Adrenal gland (tissue), 12 donors: Measurements from ENCODE around the gene PBX2. TPM values are rescaled to one million over a fixed set of nuclear protein-coding genes. Genes with fewer than 3 reads are reported as not detected.
"Not testable (repeated sequence)": the region's sequence is repeated elsewhere in the genome, so short reads cannot be mapped to it uniquely, and the experiment has no call there.

ENCODE experiments used
- DNase-seq, 7 donors: peaks; one replicate each; pipeline ENCODE4 v3.0.0-alpha.2; 2019 to 2020
- H3K27ac ChIP-seq, 5 donors: fragments of 200-600 bp; sonication (generic) in 4 of 5; 1 replicate in 3 of 5; 2 replicates in 2 of 5; pipeline versions ENCODE4 v1.5.1 to v1.8.0; 2016 to 2020; ENCODE audit warnings: mild to moderate bottlenecking in 1 of 5
- H3K27me3 ChIP-seq: fragments of 200-600 bp; 2 replicates; pipeline ENCODE4 v1.8.0; 2021
- H3K36me3 ChIP-seq, 2 donors: fragments of 200-600 bp; replicated peaks in 1 of 2; 1 replicate in 1 of 2; 2 replicates in 1 of 2; pipeline versions ENCODE4 v1.5.1 to v1.8.0; 2018 to 2022
- H3K4me1 ChIP-seq, 2 donors: fragments of 200-600 bp; replicated peaks in 1 of 2; 1 replicate in 1 of 2; 2 replicates in 1 of 2; pipeline versions ENCODE4 v1.5.1 to v1.8.0; 2018 to 2021
- H3K4me3 ChIP-seq, 4 donors: fragments of 200-600 bp; sonication (generic) in 3 of 4; one replicate each; pipeline ENCODE4 v1.5.1; 2016 to 2018
- H3K9me3 ChIP-seq, 3 donors: fragments of 200-600 bp; sonication (generic) in 1 of 3; replicated peaks in 1 of 3; 1 replicate in 2 of 3; 2 replicates in 1 of 3; pipeline versions ENCODE4 v1.5.1 to v1.8.0; 2016 to 2021
- POLR2A ChIP-seq, 2 donors: fragments of 450-650 bp; IDR thresholded peaks; one replicate each; pipeline ENCODE4 v1.6.1; 2017; ENCODE audit warnings: antibody characterized with exemption in 2 of 2, mild to moderate bottlenecking in 2 of 2, moderate library complexity in 1 of 2
- WGBS, 4 donors: extraction: QIAGEN DNeasy Blood & Tissue Kit in 2 of 4; methylation state at CpG; one replicate each; pipeline versions ENCODE4 v1.1.5 to v1.1.7; 2013 to 2017; 5-methylcytosine and 5-hydroxymethylcytosine counted together
- intact Hi-C, 2 donors: fragments of 100-400 bp; cut with DNase I; formaldehyde crosslinking; loops; one replicate each; pipeline versions ENCODE4 v1.14.1 to v1.15.0; 2022 to 2023
- polyA plus RNA-seq, 3 donors: library from polyadenylated mRNA; stranded (reverse); fragments of 200-250 nt in 2 of 3; fragments of 350-450 nt in 1 of 3; fragmentation: Illumina TruSeq in 1 of 3; extraction: RNeasy Lipid Tissue Mini Kit (QIAGEN cat#74804) in 1 of 3; gene quantifications; one replicate each; pipeline ENCODE4 v1.2.3, GENCODE V29; 2013 to 2014
- total RNA-seq, 9 donors: library from RNA; depleted of rRNA in 4 of 9; stranded (reverse); fragments of >200 nt in 4 of 9; fragments of 120-200 nt in 1 of 9; fragmentation: NEBNext Ultra II Directional in 1 of 9; extraction: Animal tissue kit (Norgen Biotek cat#: 25700) in 1 of 9; gene quantifications; one replicate each; pipeline versions ENCODE4 v1.1.0 to v1.2.4, GENCODE V29; 2013 to 2023
- TF ChIP-seq, protein P1 (sequence below), 6 experiments: fragments of 450-650 bp in 4 of 6; fragments of 200-600 bp in 2 of 6; sonication (generic) in 1 of 6; IDR thresholded peaks; 1 replicate in 5 of 6; 2 replicates in 1 of 6; pipeline versions ENCODE4 v1.5.1 to v1.8.0; 2016 to 2021; ENCODE audit warnings: antibody characterized with exemption in 6 of 6, mild to moderate bottlenecking in 2 of 6, moderate library complexity in 1 of 6
- donor health status: healthy with polysubstance abuse.
- donor health status: Bipolar disorder and iron deficiency.
- donor health status: DM: yes; HTN: yes; CAD: no.
- donor health status: DM: no; HTN: no; CAD: no.
- donor health status: DM: no; HTN: no; CAD: no.
- donor health status: DM: yes; HTN: yes; CAD: no.

The PBX2 gene
- total and polyA plus RNA-seq, 12 donors: 34.4 to 211 (median 61.3) TPM

DNA sequence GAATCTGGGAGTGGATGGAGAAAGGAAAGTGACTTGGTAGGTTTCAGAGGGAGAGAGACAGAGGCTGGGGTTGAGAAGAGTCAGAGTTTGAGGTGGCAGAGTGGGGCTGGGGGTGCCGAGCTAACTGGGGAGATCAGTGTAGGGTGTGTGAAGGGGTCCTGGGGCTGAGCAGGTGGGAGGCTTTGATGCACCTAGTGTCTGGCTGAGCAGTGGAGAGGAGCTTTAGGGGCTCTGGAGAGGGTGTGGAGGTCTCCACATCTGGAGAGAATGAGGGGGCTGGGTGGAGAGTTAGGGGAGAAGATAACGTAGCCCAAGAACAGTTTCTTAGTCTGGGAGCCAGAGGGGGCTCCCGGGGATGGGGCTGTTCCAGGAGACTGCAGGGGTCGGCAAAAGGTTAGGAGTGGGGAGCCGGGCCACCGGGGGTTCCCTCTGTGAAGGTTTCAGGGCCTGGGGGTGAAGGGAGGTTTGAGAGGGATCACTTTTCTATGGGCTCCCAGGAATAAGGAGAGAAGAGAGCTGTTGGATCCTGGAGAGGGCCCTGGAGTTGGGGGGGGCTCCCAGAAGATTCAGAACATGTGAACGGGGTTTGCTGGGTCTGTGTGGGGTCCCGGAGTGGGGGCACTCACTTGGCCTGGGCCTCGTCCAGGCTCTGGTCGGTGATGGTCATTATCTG, 797 bp downstream of the PBX2 start:
- Histone ChIP-seq H3K27ac (peak overlapping the region; percentile 87 to 96 (median 89)), H3K27me3 (no peaks in the 10 kb centered on the region), H3K4me1 (peaks cover 16 to 46% of the 10 kb centered on the region in 2 donors), H3K4me3 (peak overlapping the region; percentile 25 to 82 (median 72)), H3K36me3 (peaks cover 0 to 23% of the 10 kb centered on the region in 2 donors), H3K9me3 (no peaks in the 10 kb centered on the region)
- 1% methylated on average over 6 to 10 of the region's 10 CpGs for WGBS, 4 donors
- intact Hi-C loops: no loop called here
- DNase-seq: no peak
- TF ChIP-seq POLR2A (IDR thresholded peaks at IDR 0.05): no peak
- TF ChIP-seq, protein P1, sequence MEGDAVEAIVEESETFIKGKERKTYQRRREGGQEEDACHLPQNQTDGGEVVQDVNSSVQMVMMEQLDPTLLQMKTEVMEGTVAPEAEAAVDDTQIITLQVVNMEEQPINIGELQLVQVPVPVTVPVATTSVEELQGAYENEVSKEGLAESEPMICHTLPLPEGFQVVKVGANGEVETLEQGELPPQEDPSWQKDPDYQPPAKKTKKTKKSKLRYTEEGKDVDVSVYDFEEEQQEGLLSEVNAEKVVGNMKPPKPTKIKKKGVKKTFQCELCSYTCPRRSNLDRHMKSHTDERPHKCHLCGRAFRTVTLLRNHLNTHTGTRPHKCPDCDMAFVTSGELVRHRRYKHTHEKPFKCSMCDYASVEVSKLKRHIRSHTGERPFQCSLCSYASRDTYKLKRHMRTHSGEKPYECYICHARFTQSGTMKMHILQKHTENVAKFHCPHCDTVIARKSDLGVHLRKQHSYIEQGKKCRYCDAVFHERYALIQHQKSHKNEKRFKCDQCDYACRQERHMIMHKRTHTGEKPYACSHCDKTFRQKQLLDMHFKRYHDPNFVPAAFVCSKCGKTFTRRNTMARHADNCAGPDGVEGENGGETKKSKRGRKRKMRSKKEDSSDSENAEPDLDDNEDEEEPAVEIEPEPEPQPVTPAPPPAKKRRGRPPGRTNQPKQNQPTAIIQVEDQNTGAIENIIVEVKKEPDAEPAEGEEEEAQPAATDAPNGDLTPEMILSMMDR (IDR thresholded peaks at IDR 0.05): no peak

DNA sequence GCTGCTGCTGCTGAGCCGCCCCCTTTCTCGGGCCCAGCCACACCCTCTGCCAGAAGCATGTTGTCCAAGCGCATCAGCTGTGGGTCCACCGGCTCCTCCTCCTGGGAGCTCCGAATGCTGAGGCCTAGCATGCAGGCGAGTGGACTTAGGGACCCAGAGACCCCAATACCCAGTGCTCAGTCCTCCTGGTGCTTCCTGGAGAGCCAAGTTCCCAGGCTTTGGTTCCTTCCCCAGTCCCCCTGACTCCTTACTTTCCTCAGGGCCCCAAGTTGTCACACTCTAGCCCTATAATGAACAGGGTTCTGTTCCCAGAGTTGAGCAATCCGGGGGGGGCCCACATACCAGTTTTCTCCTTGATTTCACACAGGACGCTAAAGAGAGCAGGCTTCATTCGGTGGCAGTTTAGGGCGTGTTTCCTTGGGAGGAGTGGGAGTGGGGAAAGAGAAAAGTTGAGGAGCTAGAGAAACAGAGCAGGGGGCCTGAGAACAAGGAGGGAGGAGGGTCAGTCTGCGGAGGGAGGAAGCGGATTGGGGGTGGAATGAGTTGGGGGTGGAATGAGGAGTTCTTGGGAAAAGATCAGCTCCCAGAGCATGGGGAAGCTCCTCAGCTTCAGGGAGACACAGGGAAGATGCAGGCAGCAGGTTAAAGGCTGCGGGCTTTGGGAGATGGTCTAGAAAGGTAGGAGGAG, 1.5 kb downstream of the PBX2 start:
- WGBS, 4 donors: 14 to 32% (median 20%) methylated on average over 7 to 13 of the region's 13 CpGs
- no peaks in the 10 kb centered on the region for H3K9me3 ChIP-seq
- no peaks in the 10 kb centered on the region for H3K27me3 ChIP-seq
- TF ChIP-seq POLR2A (IDR thresholded peaks at IDR 0.05): no peak
- TF ChIP-seq, protein P1 (IDR thresholded peaks at IDR 0.05): no peak
- DNase-seq: no peak
- intact Hi-C loops: no loop called here
- peaks cover 16 to 42% of the 10 kb centered on the region in 2 donors for H3K4me1 ChIP-seq
- peak overlapping the region in 3 of 4 donors; percentile 65 to 82 (median 78) for H3K4me3 ChIP-seq
- peak overlapping the region; percentile 87 to 96 (median 89) for H3K27ac ChIP-seq
- H3K36me3 ChIP-seq: peaks cover 0 to 24% of the 10 kb centered on the region in 2 donors

DNA sequence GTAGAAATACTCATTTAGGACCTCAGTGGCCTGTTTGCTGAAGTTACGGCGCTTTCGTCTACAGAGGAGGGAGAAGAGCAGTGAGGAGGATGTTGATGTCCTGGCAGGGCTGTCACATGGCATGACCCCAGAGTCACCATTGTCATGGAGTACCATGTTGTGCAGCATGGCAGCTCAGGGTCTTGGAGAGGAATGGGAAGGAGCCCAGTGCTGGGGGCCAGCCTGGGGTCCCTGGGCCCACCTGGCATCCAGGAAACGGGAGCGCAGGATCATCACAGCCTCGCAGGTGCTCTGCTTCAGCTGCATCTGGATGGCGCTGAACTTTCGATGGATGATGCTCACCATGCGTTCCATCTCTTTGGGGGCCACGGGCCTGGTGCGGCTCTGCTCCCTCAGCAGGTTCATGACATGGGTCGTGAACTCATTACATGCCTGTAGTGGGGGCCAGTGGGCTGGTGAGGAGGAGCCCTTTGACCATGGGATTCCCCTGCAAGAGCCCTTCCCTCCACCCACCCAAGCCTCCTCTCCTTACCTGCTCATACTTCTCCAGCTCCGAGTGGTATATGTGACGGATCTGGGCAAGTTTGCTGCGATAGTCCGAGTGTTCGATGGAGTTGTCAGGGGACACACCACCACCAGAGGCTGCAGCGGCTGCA, 2.1 kb downstream of the PBX2 start:
- H3K27ac ChIP-seq: peak overlapping the region in 3 of 5 donors; percentile 88 to 96 (median 94)
- WGBS, 4 donors: 72 to 81% (median 79%) methylated on average over 14 to 18 of the region's 18 CpGs
- H3K9me3 ChIP-seq, H3K27me3 ChIP-seq, intact Hi-C loops: not testable (repeated sequence)
- peaks cover 0 to 30% of the 10 kb centered on the region in 2 donors for H3K36me3 ChIP-seq
- peak in 1 of 7 donors; percentile 19 for DNase-seq
- peaks cover 16 to 39% of the 10 kb centered on the region in 2 donors for H3K4me1 ChIP-seq
- H3K4me3 ChIP-seq: peak overlapping the region in 1 of 4 donors; percentile 82

DNA sequence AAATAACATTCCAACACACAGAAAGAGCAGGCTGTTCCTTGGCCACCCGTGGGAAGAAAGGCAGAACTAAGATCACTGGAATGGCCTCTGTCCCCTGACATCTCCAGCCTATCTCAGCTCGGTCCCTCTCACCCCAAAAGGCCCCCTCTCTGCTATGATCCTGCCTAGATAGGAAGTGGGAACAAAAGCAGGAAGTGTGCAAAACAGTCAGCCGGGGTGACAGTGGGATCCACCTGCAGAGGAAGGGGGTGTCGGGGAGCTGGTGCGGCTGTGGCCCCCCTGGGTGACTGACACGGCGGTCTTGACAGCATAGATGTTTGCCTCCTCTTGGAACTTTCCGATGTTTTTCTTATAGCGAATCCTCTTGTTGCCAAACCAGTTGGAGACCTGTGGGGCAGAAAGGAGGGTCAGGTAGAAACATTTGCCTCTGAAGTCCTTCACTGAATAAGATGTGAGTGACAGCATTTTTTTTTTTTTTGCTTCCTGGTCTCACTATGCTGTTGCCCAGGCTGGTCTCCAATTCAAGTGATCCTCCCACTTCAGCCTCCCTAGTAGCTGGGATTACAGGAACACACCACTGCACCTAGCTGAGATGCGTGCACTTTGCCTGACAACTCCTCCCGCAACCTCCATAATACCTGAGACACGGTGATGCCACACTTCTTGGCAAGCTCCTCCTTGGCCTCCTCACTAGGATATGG, 2.8 kb downstream of the PBX2 start:
- Histone ChIP-seq H3K9me3 (no peaks in the 10 kb centered on the region), H3K36me3 (peaks cover 0 to 37% of the 10 kb centered on the region in 2 donors), H3K27ac (peak overlapping the region in 3 of 5 donors; percentile 69 to 94 (median 81)), H3K4me1 (peaks cover 16 to 39% of the 10 kb centered on the region in 2 donors), H3K4me3 (no peak overlapping the region), H3K27me3 (no peaks in the 10 kb centered on the region)
- intact Hi-C loops: no loop called here
- WGBS, 4 donors: 66 to 77% (median 71%) methylated on average over 11 to 12 of the region's 12 CpGs
- DNase-seq: no peak
- TF ChIP-seq POLR2A (IDR thresholded peaks at IDR 0.05): no peak
- TF ChIP-seq, protein P1 (IDR thresholded peaks at IDR 0.05): no peak

DNA sequence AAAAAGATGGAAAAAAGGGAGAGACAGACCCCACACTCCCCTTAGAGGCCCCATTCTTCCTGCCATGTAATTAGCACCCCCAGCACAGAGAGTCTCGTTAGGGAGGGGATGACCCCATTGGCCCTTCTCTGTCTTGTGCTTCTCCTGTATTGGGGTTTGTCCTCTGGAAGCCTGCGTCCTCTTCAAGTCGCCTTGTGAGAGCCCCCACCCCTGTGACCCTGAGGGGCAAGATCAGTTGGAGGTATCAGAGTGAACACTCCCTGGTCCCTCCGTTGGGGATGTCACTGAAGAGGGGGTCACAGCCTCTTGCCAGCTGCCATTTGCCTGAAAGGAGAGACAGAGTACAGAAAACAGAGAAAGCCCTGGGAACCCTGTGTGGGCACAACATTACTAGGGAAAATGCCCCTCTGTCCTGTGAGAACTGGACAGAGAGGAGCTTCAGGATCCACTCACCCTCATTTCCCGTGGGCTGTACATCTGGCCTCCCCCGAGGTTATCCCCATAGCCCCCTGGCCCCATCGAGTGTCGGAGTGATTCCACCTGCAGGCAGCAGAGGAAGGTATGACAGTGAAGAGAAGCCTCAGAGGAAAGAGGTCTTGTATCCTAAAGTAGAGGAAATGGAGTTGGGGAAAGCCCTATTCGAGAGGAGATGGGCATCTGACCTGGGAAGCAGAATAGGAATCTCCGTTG, 3.7 kb downstream of the PBX2 start:
- 63 to 68% (median 64%) methylated on average over 10 of the region's 10 CpGs for WGBS, 4 donors
- H3K27me3 ChIP-seq, H3K4me3 ChIP-seq, H3K9me3 ChIP-seq, DNase-seq, intact Hi-C loops: not testable (repeated sequence)
- Histone ChIP-seq H3K27ac (peak overlapping the region; percentile 60 to 81 (median 76)), H3K4me1 (peaks cover 16 to 39% of the 10 kb centered on the region in 2 donors), H3K36me3 (peaks cover 0 to 45% of the 10 kb centered on the region in 2 donors)
